ENCODE results near the gene GPHA2.

DNA sequence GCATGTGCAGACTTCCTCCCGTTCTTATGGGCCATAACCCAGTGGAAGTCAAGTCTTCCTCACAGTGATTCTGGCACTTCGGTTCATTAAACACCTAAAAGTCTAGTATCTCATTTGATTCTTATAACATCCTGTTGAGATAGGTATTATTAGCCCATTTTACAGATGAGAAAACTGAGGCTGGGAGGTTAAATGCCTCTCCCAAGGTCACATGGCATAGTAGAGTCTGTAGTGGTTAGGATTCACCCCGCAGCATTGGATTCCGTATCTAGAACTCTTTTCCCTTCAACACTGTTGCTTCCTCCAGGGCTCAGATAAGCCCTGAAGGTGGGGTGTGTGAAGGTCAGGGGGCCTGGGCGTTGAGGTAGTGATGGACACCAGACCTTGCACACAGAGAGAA, 3.4 kb downstream of the GPHA2 start:
- TF ChIP-seq, protein P1, sequence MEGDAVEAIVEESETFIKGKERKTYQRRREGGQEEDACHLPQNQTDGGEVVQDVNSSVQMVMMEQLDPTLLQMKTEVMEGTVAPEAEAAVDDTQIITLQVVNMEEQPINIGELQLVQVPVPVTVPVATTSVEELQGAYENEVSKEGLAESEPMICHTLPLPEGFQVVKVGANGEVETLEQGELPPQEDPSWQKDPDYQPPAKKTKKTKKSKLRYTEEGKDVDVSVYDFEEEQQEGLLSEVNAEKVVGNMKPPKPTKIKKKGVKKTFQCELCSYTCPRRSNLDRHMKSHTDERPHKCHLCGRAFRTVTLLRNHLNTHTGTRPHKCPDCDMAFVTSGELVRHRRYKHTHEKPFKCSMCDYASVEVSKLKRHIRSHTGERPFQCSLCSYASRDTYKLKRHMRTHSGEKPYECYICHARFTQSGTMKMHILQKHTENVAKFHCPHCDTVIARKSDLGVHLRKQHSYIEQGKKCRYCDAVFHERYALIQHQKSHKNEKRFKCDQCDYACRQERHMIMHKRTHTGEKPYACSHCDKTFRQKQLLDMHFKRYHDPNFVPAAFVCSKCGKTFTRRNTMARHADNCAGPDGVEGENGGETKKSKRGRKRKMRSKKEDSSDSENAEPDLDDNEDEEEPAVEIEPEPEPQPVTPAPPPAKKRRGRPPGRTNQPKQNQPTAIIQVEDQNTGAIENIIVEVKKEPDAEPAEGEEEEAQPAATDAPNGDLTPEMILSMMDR (IDR thresholded peaks at IDR 0.05) = no peak
- TF ChIP-seq POLR2A (IDR thresholded peaks at IDR 0.05) = no peak
